Measurements from ENCODE around the gene CCDC138. TPM values are rescaled to one million over a fixed set of nuclear protein-coding genes. Genes with fewer than 3 reads are reported as not detected.

Gene CCDC138
- total and polyA plus RNA-seq, 2 of the 13 experiments (the other 11 are each of a cell fraction or from before 2014, with no cell fraction given) = 5.6 to 32.5 TPM

- intact Hi-C loops (cut with micrococcal nuclease; ENCODE audit: unreplicated experiment) = no loop called here
- no peak overlapping the region for H3K4me2 ChIP-seq (ENCODE audit: low read depth, low read length)
- WGBS (ENCODE audit: low lambda C conversion rate) = 95% methylated on average over 1 of the region's 1 CpG
- no TSS peak for BruUV-seq (replicated peaks)
- TF ChIP-seq ZBTB37 (CRISPR knock-in tag; IDR thresholded peaks at IDR 0.05) (no peak), PHF5A (CRISPR knock-in tag; IDR thresholded peaks at IDR 0.05; ENCODE audit: low read depth, unreplicated experiment) (no peak), DNMT3B (CRISPR knock-in tag; conservative IDR thresholded peaks at IDR 0.05) (no peak), CEBPB (IDR thresholded peaks at IDR 0.05; ENCODE audit: borderline replicate concordance, low read depth, low read length) (peak; percentile 86), CREB3 (CRISPR knock-in tag; IDR thresholded peaks at IDR 0.05) (no peak), HDAC6 (IDR thresholded peaks at IDR 0.05; ENCODE audit: low read depth, low read length) (no peak), BCLAF1 (IDR thresholded peaks at IDR 0.05) (no peak), EZH2 (conservative IDR thresholded peaks at IDR 0.05; ENCODE audit: low read depth, low read length) (no peak), DPF2 (CRISPR knock-in tag; IDR thresholded peaks at IDR 0.05; ENCODE audit: borderline replicate concordance, low read depth) (no peak)
- in situ Hi-C loops (cut with HindIII; ENCODE audit: extremely low pct_ligation_motif_present, low pct_unique_long_range_greater_than_20kb) = no loop called here
- H3K27ac ChIP-seq (ENCODE audit: extremely low read length, insufficient read depth, low read length) = no peak overlapping the region
- H3K9ac ChIP-seq (ENCODE audit: insufficient read depth, low read depth, low read length) = no peak overlapping the region
- H2AFZ ChIP-seq (ENCODE audit: low read length) = no peak overlapping the region
- H3K9me3 ChIP-seq (ENCODE audit: low read length) = peaks cover 25% of the 10 kb centered on the region
- H3K36me3 ChIP-seq (replicated peaks in 1 of 2; ENCODE audit: control insufficient read depth in 1 of 2, insufficient read depth in 2 of 2, low read length in 2 of 2) = peaks cover 13 to 58% of the 10 kb centered on the region in 2 experiments
- peaks cover 25% of the 10 kb centered on the region for H3K79me2 ChIP-seq (ENCODE audit: insufficient read depth, low read length)
- no peak for DNase-seq (ENCODE audit: low spot score)
- no peaks in the 10 kb centered on the region for H3K27me3 ChIP-seq (ENCODE audit: control insufficient read depth in 1 of 2, insufficient read depth in 2 of 2, low read length in 2 of 2)
- ChIA-PET POLR2A (no interaction called here), CTCF (ENCODE audit: low intra/inter-chr PET ratio, low total read pairs) (no interaction called here)
- FAIRE-seq = no peak
- H4K20me1 ChIP-seq (ENCODE audit: insufficient read depth, low read length) = no peaks in the 10 kb centered on the region
- no peak for ATAC-seq
- H3K4me3 ChIP-seq (replicated peaks in 1 of 3; ENCODE audit: insufficient read depth in 1 of 3, low read depth in 2 of 3, low read length in 3 of 3) = no peak overlapping the region
- peaks cover 19% of the 10 kb centered on the region for H3K4me1 ChIP-seq (ENCODE audit: insufficient read depth, low read length)
Measured at GRCh38 chr2:108813732-108814131, 27.2 kb downstream of the CCDC138 start.

Data from HepG2 (cell line).